GM12891 (cell line): ENCODE results near the gene TAS1R3.

Experiments
- DNase-seq: peaks from one replicate; pipeline ENCODE4 v3.0.0; 2011; ENCODE audit warnings: low spot score; ENCODE audit not compliant: insufficient read length
- FAIRE-seq: peaks from 2 replicates; lab custom pipeline; 2011; peaks lifted over from hg19 to GRCh38; lab: Jason Lieb, UNC
- PAX5 ChIP-seq: IDR thresholded peaks from 2 replicates; pipeline ENCODE4 v1.6.1; 2011; ENCODE audit warnings: low read length, moderate library complexity, mild to moderate bottlenecking; ENCODE audit not compliant: insufficient read depth, severe bottlenecking
- POLR2A ChIP-seq: IDR thresholded peaks from 2 replicates; pipeline ENCODE4 v1.6.1; 2011; ENCODE audit warnings: low read depth, low read length, control low read depth
- POLR2AphosphoS5 ChIP-seq: IDR thresholded peaks from 2 replicates; pipeline ENCODE4 v1.6.1; 2011; ENCODE audit warnings: low read depth, low read length, control low read depth
- POU2F2 ChIP-seq: IDR thresholded peaks from 2 replicates; pipeline ENCODE4 v1.6.1; 2011; ENCODE audit warnings: low read depth, mild to moderate bottlenecking, control low read depth, low read length, moderate library complexity
- SPI1 ChIP-seq: IDR thresholded peaks from 2 replicates; pipeline ENCODE4 v1.6.1; 2011; ENCODE audit warnings: low read depth, low read length, control low read depth
- TAF1 ChIP-seq: IDR thresholded peaks from 2 replicates; pipeline ENCODE4 v1.6.1; 2011; ENCODE audit warnings: low read depth, low read length, control low read depth

TAS1R3 gene

GRCh38 chr1:1377540-1378205 lies 46.6 kb downstream of the TAS1R3 start:
- TF ChIP-seq POU2F2: no peak
- no peak for TF ChIP-seq POLR2AphosphoS5
- TF ChIP-seq SPI1: no peak
- TF ChIP-seq PAX5: no peak
- TF ChIP-seq POLR2A: no peak
- TF ChIP-seq TAF1: no peak

GRCh38 chr1:1380860-1381259 lies 49.8 kb downstream of the TAS1R3 start:
- no peak for DNase-seq
- FAIRE-seq: no peak
- no peak for TF ChIP-seq PAX5
- no peak for TF ChIP-seq SPI1
- no peak for TF ChIP-seq POU2F2
- TF ChIP-seq POLR2AphosphoS5: no peak
- TF ChIP-seq POLR2A: no peak
- no peak for TF ChIP-seq TAF1

More at GRCh38 chr1:1377540-1378205, 46.6 kb downstream of the TAS1R3 start:
- no peak for FAIRE-seq
- DNase-seq: no peak

GRCh38 chr1:1381294-1381693 lies 50.2 kb downstream of the TAS1R3 start:
- no peak for DNase-seq
- FAIRE-seq: no peak
- TF ChIP-seq POLR2A: no peak
- TF ChIP-seq POLR2AphosphoS5: no peak
- TF ChIP-seq TAF1: no peak
- no peak for TF ChIP-seq POU2F2
- no peak for TF ChIP-seq SPI1
- no peak for TF ChIP-seq PAX5
